ENCODE data around the gene PTPRN. TPM values are rescaled to one million over a fixed set of nuclear protein-coding genes. Genes with fewer than 3 reads are reported as not detected.
A peak's percentile ranks its signal among the peaks of the same experiment; 100 is the strongest.

The PTPRN gene
- total and polyA plus RNA-seq, 9 of the 15 experiments (the other 6 are each of a cell fraction or from before 2014, with no cell fraction given): 0.15 to 2.4 (median 0.43) TPM; not detected in 1

- no peak for TF ChIP-seq TCF7L2 (IDR thresholded peaks at IDR 0.05; ENCODE audit: low read depth, low read length)
- TF ChIP-seq SREBF1 (IDR thresholded peaks at IDR 0.05; ENCODE audit: borderline replicate concordance, low read depth, low read length): no peak
- TF ChIP-seq TAF15 (IDR thresholded peaks at IDR 0.05; ENCODE audit: low read depth, low read length): no peak
- no peak for TF ChIP-seq DDX20 (tag; IDR thresholded peaks at IDR 0.05; ENCODE audit: low read depth)
- TF ChIP-seq PTTG1 (tag; IDR thresholded peaks at IDR 0.05; ENCODE audit: low read depth): no peak
- TF ChIP-seq STAT5B (CRISPR knock-in tag; IDR thresholded peaks at IDR 0.05): no peak
- no peak for TF ChIP-seq UBTF (IDR thresholded peaks at IDR 0.05; ENCODE audit: borderline replicate concordance in 1 of 2, low read depth in 2 of 2, low read length in 2 of 2)
- TF ChIP-seq ZNF408 (CRISPR knock-in tag; IDR thresholded peaks at IDR 0.05; ENCODE audit: low read depth): no peak
- TF ChIP-seq ZNF3 (CRISPR knock-in tag; IDR thresholded peaks at IDR 0.05): no peak
- TF ChIP-seq ZNF217 (CRISPR knock-in tag; IDR thresholded peaks at IDR 0.05): no peak
- TF ChIP-seq STAG1 (CRISPR knock-in tag; IDR thresholded peaks at IDR 0.05; ENCODE audit: borderline replicate concordance): no peak
- TF ChIP-seq RB1 (IDR thresholded peaks at IDR 0.05; ENCODE audit: low read depth): peak; percentile 62; the same call in 1 of the 2 replicates
- peak; percentile 89 for TF ChIP-seq NCOA1 (IDR thresholded peaks at IDR 0.05; ENCODE audit: low read depth)
- no peak for TF ChIP-seq NBN (IDR thresholded peaks at IDR 0.05; ENCODE audit: low read depth)
- no peak for TF ChIP-seq MBD1 (CRISPR knock-in tag; IDR thresholded peaks at IDR 0.05)
- TF ChIP-seq ZC3H4 (CRISPR knock-in tag; IDR thresholded peaks at IDR 0.05; ENCODE audit: borderline replicate concordance): no peak
- TF ChIP-seq SRSF7 (optimal IDR thresholded peaks at IDR 0.05; ENCODE audit: low read depth, low read length): no peak
- no peak for TF ChIP-seq IRF1 (CRISPR knock-in tag; IDR thresholded peaks at IDR 0.05; ENCODE audit: borderline replicate concordance)
- TF ChIP-seq POLR2A (conservative IDR thresholded peaks at IDR 0.05): no peak
- TF ChIP-seq YBX1 (IDR thresholded peaks at IDR 0.05): no peak
- TF ChIP-seq HMG20A (CRISPR knock-in tag; conservative IDR thresholded peaks at IDR 0.05): no peak
- no peak for TF ChIP-seq CHCHD3 (CRISPR knock-in tag; IDR thresholded peaks at IDR 0.05)
- no peak for TF ChIP-seq ZZZ3 (IDR thresholded peaks at IDR 0.05)
- TF ChIP-seq PHF20 (IDR thresholded peaks at IDR 0.05; ENCODE audit: partially characterized antibody): no peak
These were observed 779 bp downstream of the PTPRN start (continued) for GRCh38 chr2:219308142-219309101.
